BE2C (cell line): ENCODE data around the gene PDE7B.

ENCODE experiments used
- DNase-seq: peaks from one replicate; pipeline ENCODE4 v3.0.0-alpha.2; 2020
- H3K27me3 ChIP-seq: fragments of 250-450 bp; sonication (Bioruptor Pico); 2 replicates; pipeline ENCODE4 v1.5.1; 2020; ENCODE audit warnings: mild to moderate bottlenecking
- H3K36me3 ChIP-seq: fragments of 250-450 bp; sonication (Bioruptor Pico); 2 replicates; pipeline ENCODE4 v1.5.1; 2020; ENCODE audit warnings: mild to moderate bottlenecking
- H3K4me1 ChIP-seq: fragments of 250-450 bp; sonication (Bioruptor Pico); 2 replicates; pipeline ENCODE4 v1.5.1; 2020
- H3K4me3 ChIP-seq: 2 replicates; pipeline ENCODE4 v1.5.1; 2011; ENCODE audit warnings: low read depth, low read length
- H3K9me3 ChIP-seq: fragments of 250-450 bp; sonication (Bioruptor Pico); 2 replicates; pipeline ENCODE4 v1.5.1; 2020
- TF ChIP-seq, protein P1 (sequence below): IDR thresholded peaks from 2 replicates; pipeline ENCODE4 v1.5.1; 2012; ENCODE audit warnings: mild to moderate bottlenecking, low read depth, low read length

PDE7B gene

DNA sequence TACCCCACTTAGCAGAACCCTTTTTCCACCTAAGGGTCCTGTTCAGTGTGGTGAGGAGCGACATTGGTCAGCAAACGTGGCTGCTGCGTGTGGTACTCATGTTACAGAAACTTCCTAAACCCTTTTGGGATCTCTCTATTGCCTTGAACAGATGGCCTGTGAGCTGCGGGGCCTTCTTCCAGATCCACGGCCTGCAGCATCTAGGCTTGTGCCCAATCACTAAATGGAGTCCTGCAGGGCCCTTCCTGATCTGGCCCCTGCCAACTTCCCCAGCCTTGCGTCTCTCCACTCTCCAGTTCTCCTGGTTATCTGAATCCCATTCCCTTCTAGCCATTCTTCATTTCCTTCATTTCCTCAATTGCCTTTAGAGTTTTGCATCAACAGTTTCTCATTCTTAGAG is 85.6 kb downstream of the PDE7B start:
- no peak overlapping the region for H3K4me3 ChIP-seq
- TF ChIP-seq, protein P1, sequence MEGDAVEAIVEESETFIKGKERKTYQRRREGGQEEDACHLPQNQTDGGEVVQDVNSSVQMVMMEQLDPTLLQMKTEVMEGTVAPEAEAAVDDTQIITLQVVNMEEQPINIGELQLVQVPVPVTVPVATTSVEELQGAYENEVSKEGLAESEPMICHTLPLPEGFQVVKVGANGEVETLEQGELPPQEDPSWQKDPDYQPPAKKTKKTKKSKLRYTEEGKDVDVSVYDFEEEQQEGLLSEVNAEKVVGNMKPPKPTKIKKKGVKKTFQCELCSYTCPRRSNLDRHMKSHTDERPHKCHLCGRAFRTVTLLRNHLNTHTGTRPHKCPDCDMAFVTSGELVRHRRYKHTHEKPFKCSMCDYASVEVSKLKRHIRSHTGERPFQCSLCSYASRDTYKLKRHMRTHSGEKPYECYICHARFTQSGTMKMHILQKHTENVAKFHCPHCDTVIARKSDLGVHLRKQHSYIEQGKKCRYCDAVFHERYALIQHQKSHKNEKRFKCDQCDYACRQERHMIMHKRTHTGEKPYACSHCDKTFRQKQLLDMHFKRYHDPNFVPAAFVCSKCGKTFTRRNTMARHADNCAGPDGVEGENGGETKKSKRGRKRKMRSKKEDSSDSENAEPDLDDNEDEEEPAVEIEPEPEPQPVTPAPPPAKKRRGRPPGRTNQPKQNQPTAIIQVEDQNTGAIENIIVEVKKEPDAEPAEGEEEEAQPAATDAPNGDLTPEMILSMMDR: no peak
- DNase-seq: no peak
- no peaks in the 10 kb centered on the region for H3K36me3 ChIP-seq
- H3K4me1 ChIP-seq: no peaks in the 10 kb centered on the region; the same call in 1 of the 2 replicates
- no peaks in the 10 kb centered on the region for H3K27me3 ChIP-seq
- no peaks in the 10 kb centered on the region for H3K9me3 ChIP-seq

DNA sequence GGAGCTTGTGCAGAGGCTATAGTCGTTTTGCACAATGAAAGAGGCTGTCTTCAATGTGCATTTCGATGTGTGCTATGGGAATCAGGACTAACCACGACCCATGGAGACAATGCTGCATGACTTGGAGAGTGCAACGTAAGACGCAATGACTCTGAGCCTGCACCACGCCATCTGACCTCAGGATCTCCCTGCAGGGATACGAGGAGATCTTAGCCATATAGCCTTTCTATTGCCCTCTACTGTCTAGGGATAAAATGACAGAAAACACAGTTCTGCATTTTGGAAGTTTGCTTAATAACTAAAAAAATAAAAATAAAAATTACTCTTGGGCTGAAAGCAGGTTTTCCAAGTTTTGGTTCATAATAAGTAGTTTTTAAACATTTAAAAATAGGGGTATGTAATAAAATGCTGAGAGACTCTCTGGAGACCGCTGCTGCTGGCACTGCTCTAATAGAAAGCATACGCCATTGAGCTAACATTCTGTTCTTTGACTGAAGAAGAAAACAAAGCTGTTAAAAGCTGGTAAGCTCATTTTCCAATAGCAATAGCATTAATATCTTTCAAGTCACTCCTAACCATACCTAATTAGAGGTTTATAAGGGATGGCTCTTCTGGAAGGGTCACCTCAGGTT is 87.2 kb downstream of the PDE7B start:
- TF ChIP-seq, protein P1: peak; percentile 65
- no peaks in the 10 kb centered on the region for H3K36me3 ChIP-seq
- H3K4me3 ChIP-seq: 0 out of 2 replicates have a peak overlapping the region, but pooled peaks have one; percentile 2
- no peaks in the 10 kb centered on the region for H3K9me3 ChIP-seq
- H3K4me1 ChIP-seq: no peaks in the 10 kb centered on the region; the same call in 1 of the 2 replicates
- H3K27me3 ChIP-seq: no peaks in the 10 kb centered on the region
- no peak for DNase-seq

DNA sequence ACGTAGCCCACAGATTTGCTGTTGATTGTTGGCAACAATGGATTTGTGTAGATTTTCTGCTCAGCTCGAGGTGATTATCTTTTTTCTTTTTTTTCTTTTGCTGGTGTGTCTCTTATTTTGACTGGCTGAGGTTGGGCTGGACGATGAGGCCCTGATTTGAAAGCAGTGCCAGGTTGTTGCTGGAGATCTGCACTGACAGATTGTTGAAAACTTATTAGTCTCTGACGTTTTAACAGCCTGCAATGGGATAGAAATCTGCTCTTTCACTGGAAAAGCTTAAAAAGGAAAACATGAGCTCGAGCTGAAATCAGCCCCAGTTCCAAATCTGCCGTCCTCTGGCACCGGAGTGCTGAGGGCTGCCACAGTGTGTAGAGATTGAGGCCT is 87.7 kb downstream of the PDE7B start:
- Histone ChIP-seq H3K9me3 (no peaks in the 10 kb centered on the region), H3K27me3 (no peaks in the 10 kb centered on the region), H3K4me1 (no peaks in the 10 kb centered on the region; the same call in 1 of the 2 replicates), H3K4me3 (no peak overlapping the region), H3K36me3 (no peaks in the 10 kb centered on the region)
- no peak for DNase-seq
- TF ChIP-seq, protein P1: no peak

GRCh38 chr6:135940616-135941167 is 89.2 kb downstream of the PDE7B start:
- H3K9me3 ChIP-seq: no peaks in the 10 kb centered on the region
- no peaks in the 10 kb centered on the region for H3K36me3 ChIP-seq
- H3K4me1 ChIP-seq: no peaks in the 10 kb centered on the region; the same call in 1 of the 2 replicates
- TF ChIP-seq, protein P1: no peak
- H3K4me3 ChIP-seq: no peak overlapping the region
- no peaks in the 10 kb centered on the region for H3K27me3 ChIP-seq
- no peak for DNase-seq

DNA sequence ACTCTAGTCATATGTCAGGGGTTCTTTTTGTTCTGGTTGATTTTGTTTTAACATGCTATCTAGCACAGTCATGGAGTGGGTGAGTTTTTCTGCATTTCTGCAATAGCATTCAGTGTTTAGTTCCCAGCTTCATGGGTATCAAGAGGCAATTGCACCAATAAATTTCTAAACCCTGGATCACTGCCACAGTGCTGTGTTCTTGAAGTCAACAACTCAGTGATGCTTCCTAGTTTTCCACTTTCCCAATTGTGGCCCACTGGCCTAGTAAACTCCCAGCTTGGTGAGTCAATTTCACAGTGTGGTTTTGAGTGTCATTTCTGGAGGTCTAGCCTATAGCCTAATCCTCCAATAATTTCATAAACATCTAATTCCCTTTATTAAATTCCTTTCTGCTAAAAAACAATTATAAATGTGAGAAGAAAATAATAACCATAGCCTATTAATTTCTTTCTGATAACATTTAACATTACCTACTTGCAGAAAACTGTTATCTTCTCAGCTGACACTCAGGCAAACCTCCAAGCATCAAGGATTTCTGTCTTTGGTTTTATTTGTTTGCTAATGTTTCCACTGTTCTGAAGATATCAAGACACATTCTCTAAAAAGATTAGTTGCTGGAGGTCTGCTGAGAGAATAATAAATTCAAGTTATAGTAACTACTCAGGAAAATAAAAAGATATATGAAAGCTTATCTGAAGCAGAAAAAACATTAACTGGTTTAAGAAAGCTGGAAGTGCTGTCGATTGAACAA is 89.9 kb downstream of the PDE7B start:
- H3K9me3 ChIP-seq: no peaks in the 10 kb centered on the region
- H3K4me1 ChIP-seq: no peaks in the 10 kb centered on the region; the same call in 1 of the 2 replicates
- H3K36me3 ChIP-seq: no peaks in the 10 kb centered on the region
- TF ChIP-seq, protein P1: no peak
- H3K4me3 ChIP-seq: no peak overlapping the region
- no peaks in the 10 kb centered on the region for H3K27me3 ChIP-seq
- DNase-seq: no peak

DNA sequence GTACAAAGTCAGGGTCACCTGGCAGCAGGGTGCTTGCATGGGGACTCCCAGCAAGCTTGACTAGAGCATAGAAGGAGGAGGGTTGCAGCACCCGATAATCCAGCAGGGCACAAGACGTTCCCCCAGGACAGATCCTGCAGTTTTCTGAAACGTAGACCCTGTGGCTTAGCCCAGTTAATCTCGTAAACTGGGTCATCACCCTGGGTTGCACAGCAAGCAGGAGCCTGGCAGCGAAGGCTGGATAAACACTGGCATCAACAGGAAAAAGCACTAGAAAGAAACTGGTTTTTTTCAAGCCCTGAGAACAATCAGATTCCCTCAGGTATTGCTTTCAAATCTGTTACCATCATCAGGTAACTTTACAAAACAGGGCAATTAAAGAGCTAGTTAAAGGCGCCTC is 92.6 kb downstream of the PDE7B start:
- no peaks in the 10 kb centered on the region for H3K36me3 ChIP-seq
- no peak overlapping the region for H3K4me3 ChIP-seq
- TF ChIP-seq, protein P1: no peak
- no peaks in the 10 kb centered on the region for H3K9me3 ChIP-seq
- H3K27me3 ChIP-seq: no peaks in the 10 kb centered on the region
- no peaks in the 10 kb centered on the region; the same call in 1 of the 2 replicates for H3K4me1 ChIP-seq
- DNase-seq: no peak
